H1 (cell line): ENCODE measurements around the gene PF4V1. TPM values are rescaled to one million over a fixed set of nuclear protein-coding genes. Genes with fewer than 3 reads are reported as not detected.

Source experiments
- BCL11A ChIP-seq, 2 experiments: IDR thresholded peaks; one replicate each; pipeline ENCODE4 v1.6.1; 2011; ENCODE audit warnings: low read depth in 2 of 2, low read length in 2 of 2, mild to moderate bottlenecking in 2 of 2
- CEBPB ChIP-seq: IDR thresholded peaks from 2 replicates; pipeline ENCODE4 v1.6.1; 2012; ENCODE audit warnings: low read depth, low read length
- EZH2 ChIP-seq: fragments of 200-600 bp; sonication (generic); IDR thresholded peaks from 2 replicates; pipeline ENCODE4 v1.7.1; 2012; ENCODE audit warnings: low read depth, mild to moderate bottlenecking, moderate library complexity, low read length, inconsistent platforms; ENCODE audit not compliant: severe bottlenecking
- FOSL1 ChIP-seq: IDR thresholded peaks from 2 replicates; pipeline ENCODE4 v1.6.1; 2011; ENCODE audit warnings: mild to moderate bottlenecking, low read depth, low read length, moderate library complexity; ENCODE audit not compliant: insufficient read depth
- KDM5A ChIP-seq: fragments of 200-600 bp; IDR thresholded peaks from 2 replicates; pipeline ENCODE4 v1.7.1; 2012; ENCODE audit warnings: mild to moderate bottlenecking, low read length, inconsistent platforms, mixed read lengths
- POU5F1 ChIP-seq: IDR thresholded peaks from 2 replicates; pipeline ENCODE4 v1.6.1; 2011; ENCODE audit warnings: low read depth, mild to moderate bottlenecking, low read length, moderate library complexity
- RAD21 ChIP-seq, 2 experiments: IDR thresholded peaks in 1 of 2; conservative IDR thresholded peaks in 1 of 2; 2 replicates each; pipeline ENCODE4 v1.6.1; 2011; ENCODE audit warnings: low read depth in 2 of 2, low read length in 2 of 2, improper control_type of control experiment in 1 of 2, inconsistent platforms in 1 of 2, mild to moderate bottlenecking in 1 of 2, moderate library complexity in 1 of 2
- RFX5 ChIP-seq: IDR thresholded peaks from 2 replicates; pipeline ENCODE4 v1.6.1; 2011; ENCODE audit warnings: low read depth, low read length, improper control_type of control experiment, borderline replicate concordance
- RNF2 ChIP-seq: fragments of 200-900, 300-1000 bp; sonication (generic); IDR thresholded peaks from 2 replicates; pipeline ENCODE4 v1.7.1; 2016; ENCODE audit warnings: borderline replicate concordance, low read depth, mild to moderate bottlenecking, antibody characterized with exemption, low read length; ENCODE audit not compliant: poor library complexity, severe bottlenecking; ENCODE audit errors: missing control alignments
- SIN3A ChIP-seq, 2 experiments: IDR thresholded peaks in 1 of 2; conservative IDR thresholded peaks in 1 of 2; 2 replicates each; pipeline ENCODE4 v1.6.1; 2011 to 2012; ENCODE audit warnings: low read length in 2 of 2, improper control_type of control experiment in 1 of 2, low read depth in 1 of 2, mild to moderate bottlenecking in 1 of 2
- SIRT6 ChIP-seq: IDR thresholded peaks from one replicate; pipeline ENCODE4 v1.7.1; 2012; ENCODE audit warnings: low read length, inconsistent platforms
- TAF7 ChIP-seq: optimal IDR thresholded peaks from 2 replicates; pipeline ENCODE3; 2011; ENCODE audit warnings: low read depth, mild to moderate bottlenecking, inconsistent platforms, low read length, moderate library complexity, borderline replicate concordance
- TEAD4 ChIP-seq: IDR thresholded peaks from 2 replicates; pipeline ENCODE4 v1.6.1; 2012; ENCODE audit warnings: low read depth, low read length, inconsistent platforms, mixed read lengths
- polyA plus RNA-seq, 7 experiments: library from polyadenylated mRNA; depleted of rRNA in 3 of 7; stranded (reverse) in 5 of 7; unstranded in 2 of 7; fragments of >200 nt in 5 of 7; fragments of 200-250 nt in 2 of 7; gene quantifications; 1 replicate in 5 of 7; 2 replicates in 1 of 7; 4 replicates in 1 of 7; pipeline versions ENCODE4 v1.2.1 to v1.2.3, GENCODE V29; 2011 to 2013; ENCODE audit warnings: missing spikeins in 2 of 7, mixed read lengths in 2 of 7
- total RNA-seq: library from RNA; stranded (reverse); fragmentation: NEBNext Ultra II Directional; extraction: Animal tissue kit (Norgen Biotek cat#: 25700); gene quantifications from 2 replicates; pipeline ENCODE4 v1.2.1, GENCODE V29; 2021
- TF ChIP-seq, protein P1 (sequence below): IDR thresholded peaks from 2 replicates; pipeline ENCODE4 v1.6.1; 2012; ENCODE audit warnings: low read length, inconsistent platforms
- TF ChIP-seq, protein P2 (sequence below): IDR thresholded peaks from 2 replicates; pipeline ENCODE4 v1.6.1; 2012; ENCODE audit warnings: inconsistent platforms
- TF ChIP-seq, protein P3 (sequence below): IDR thresholded peaks from 2 replicates; pipeline ENCODE4 v1.6.1; 2011; ENCODE audit warnings: low read depth, mild to moderate bottlenecking, low read length; ENCODE audit not compliant: insufficient read depth

Gene PF4V1
- total and polyA plus RNA-seq, 2 of the 8 experiments (the other 6 are each of a cell fraction or from before 2014, with no cell fraction given): not detected

DNA sequence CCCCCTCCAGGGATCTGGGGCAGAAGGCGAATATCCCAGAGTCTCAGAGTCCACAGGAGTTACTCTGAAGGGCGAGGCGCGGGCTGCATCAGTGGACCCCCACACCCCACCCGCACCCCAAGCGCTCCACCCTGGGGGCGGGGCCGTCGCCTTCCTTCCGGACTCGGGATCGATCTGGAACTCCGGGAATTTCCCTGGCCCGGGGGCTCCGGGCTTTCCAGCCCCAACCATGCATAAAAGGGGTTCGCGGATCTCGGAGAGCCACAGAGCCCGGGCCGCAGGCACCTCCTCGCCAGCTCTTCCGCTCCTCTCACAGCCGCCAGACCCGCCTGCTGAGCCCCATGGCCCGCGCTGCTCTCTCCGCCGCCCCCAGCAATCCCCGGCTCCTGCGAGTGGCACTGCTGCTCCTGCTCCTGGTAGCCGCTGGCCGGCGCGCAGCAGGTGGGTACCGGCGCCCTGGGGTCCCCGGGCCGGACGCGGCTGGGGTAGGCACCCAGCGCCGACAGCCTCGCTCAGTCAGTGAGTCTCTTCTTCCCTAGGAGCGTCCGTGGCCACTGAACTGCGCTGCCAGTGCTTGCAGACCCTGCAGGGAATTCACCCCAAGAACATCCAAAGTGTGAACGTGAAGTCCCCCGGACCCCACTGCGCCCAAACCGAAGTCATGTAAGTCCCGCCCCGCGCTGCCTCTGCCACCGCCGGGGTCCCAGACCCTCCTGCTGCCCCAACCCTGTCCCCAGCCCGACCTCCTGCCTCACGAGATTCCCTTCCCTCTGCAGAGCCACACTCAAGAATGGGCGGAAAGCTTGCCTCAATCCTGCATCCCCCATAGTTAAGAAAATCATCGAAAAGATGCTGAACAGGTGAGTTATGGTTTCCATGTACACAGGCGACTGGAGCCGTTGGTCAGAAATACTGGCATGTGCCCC, 16.3 kb downstream of the PF4V1 start, which contains the start of gene CXCL1 (continued):
- TF ChIP-seq RFX5: no peak
- TF ChIP-seq, protein P1, sequence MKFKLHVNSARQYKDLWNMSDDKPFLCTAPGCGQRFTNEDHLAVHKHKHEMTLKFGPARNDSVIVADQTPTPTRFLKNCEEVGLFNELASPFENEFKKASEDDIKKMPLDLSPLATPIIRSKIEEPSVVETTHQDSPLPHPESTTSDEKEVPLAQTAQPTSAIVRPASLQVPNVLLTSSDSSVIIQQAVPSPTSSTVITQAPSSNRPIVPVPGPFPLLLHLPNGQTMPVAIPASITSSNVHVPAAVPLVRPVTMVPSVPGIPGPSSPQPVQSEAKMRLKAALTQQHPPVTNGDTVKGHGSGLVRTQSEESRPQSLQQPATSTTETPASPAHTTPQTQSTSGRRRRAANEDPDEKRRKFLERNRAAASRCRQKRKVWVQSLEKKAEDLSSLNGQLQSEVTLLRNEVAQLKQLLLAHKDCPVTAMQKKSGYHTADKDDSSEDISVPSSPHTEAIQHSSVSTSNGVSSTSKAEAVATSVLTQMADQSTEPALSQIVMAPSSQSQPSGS: no peak
- no peak for TF ChIP-seq RNF2
- TF ChIP-seq RAD21 (IDR thresholded peaks at IDR 0.05 in 1 of 2, conservative IDR thresholded peaks at IDR 0.05 in 1 of 2; ENCODE audit: low read depth in 2 of 2, low read length in 2 of 2): no peak
- TF ChIP-seq SIRT6: no peak
- TF ChIP-seq TEAD4: no peak
- TF ChIP-seq, protein P2, sequence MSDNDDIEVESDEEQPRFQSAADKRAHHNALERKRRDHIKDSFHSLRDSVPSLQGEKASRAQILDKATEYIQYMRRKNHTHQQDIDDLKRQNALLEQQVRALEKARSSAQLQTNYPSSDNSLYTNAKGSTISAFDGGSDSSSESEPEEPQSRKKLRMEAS: peak; percentile 34
- no peak for TF ChIP-seq CEBPB
- no peak for TF ChIP-seq POU5F1
- TF ChIP-seq, protein P3, sequence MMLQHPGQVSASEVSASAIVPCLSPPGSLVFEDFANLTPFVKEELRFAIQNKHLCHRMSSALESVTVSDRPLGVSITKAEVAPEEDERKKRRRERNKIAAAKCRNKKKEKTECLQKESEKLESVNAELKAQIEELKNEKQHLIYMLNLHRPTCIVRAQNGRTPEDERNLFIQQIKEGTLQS: no peak
- TF ChIP-seq TAF7: no peak
- TF ChIP-seq SIN3A (conservative IDR thresholded peaks at IDR 0.05 in 1 of 2, IDR thresholded peaks at IDR 0.05 in 1 of 2; ENCODE audit: low read depth in 1 of 2, low read length in 2 of 2): 0 out of 4 replicates have a peak, but pooled peaks of 1 of the 2 experiments have one; percentile 19
- peak; percentile 49 for TF ChIP-seq EZH2
- no peak for TF ChIP-seq BCL11A (IDR thresholded peaks at IDR 0.05; ENCODE audit: low read depth in 2 of 2, low read length in 2 of 2)
- TF ChIP-seq FOSL1: no peak
- TF ChIP-seq KDM5A: no peak
